SU-DHL-6 (cell line): Measurements from ENCODE around the gene OR1J2.

Experiments used
- H2AFZ ChIP-seq: fragments of 200-600 bp; sonication (generic); 2 replicates; pipeline ENCODE4 v1.6.1; 2014; ENCODE audit warnings: low read depth, mild to moderate bottlenecking, moderate library complexity, mixed read lengths, antibody characterized with exemption, low read length; ENCODE audit not compliant: severe bottlenecking
- H3F3A ChIP-seq: fragments of 200-600 bp; shearing (Covaris generic); 2 replicates; pipeline ENCODE4 v1.6.0; 2016; ENCODE audit warnings: antibody characterized with exemption, mild to moderate bottlenecking; ENCODE audit not compliant: insufficient read depth
- H3K27ac ChIP-seq: fragments of 200-600 bp; sonication (generic); 2 replicates; pipeline ENCODE4 v1.5.1; 2016; ENCODE audit warnings: low read depth, mild to moderate bottlenecking, low read length, moderate library complexity, mixed read lengths
- H3K27me3 ChIP-seq: fragments of 200-600 bp; sonication (generic), shearing (Covaris generic); 2 replicates; pipeline ENCODE4 v1.6.0; 2014; ENCODE audit warnings: mild to moderate bottlenecking, low read length
- H3K36me3 ChIP-seq: fragments of 200-600 bp; sonication (generic); 2 replicates; pipeline ENCODE4 v1.6.1; 2014; ENCODE audit warnings: mild to moderate bottlenecking, low read length, mixed read lengths
- H3K4me2 ChIP-seq: fragments of 300-600, 200-600 bp; shearing (Covaris generic), sonication (generic); 2 replicates; pipeline ENCODE4 v1.6.0; 2014; ENCODE audit warnings: low read length, low read depth, mild to moderate bottlenecking; ENCODE audit not compliant: poor library complexity, severe bottlenecking
- H3K4me3 ChIP-seq: fragments of 200-600 bp; sonication (generic); 2 replicates; pipeline ENCODE4 v1.5.1; 2014; ENCODE audit warnings: antibody characterized with exemption, low read length, mild to moderate bottlenecking, mixed read lengths; ENCODE audit not compliant: insufficient read depth, poor library complexity, severe bottlenecking
- H3K79me2 ChIP-seq: fragments of 200-600 bp; sonication (generic); 2 replicates; pipeline ENCODE4 v1.6.1; 2014; ENCODE audit warnings: mild to moderate bottlenecking, low read length, moderate library complexity; ENCODE audit not compliant: insufficient read depth
- H3K9ac ChIP-seq: fragments of 200-600 bp; sonication (generic); 2 replicates; pipeline ENCODE4 v1.7.0; 2014; ENCODE audit warnings: mild to moderate bottlenecking, low read length
- H3K9me2 ChIP-seq: fragments of 200-600 bp; sonication (generic); replicated peaks from 2 replicates; pipeline ENCODE4 v1.6.1; 2014; ENCODE audit warnings: low read length; ENCODE audit not compliant: insufficient read depth
- H3K9me3 ChIP-seq: fragments of 200-600 bp; sonication (generic); 2 replicates; pipeline ENCODE4 v1.6.1; 2014; ENCODE audit warnings: low read length, mixed read lengths; ENCODE audit not compliant: insufficient read depth
- H4K20me1 ChIP-seq: fragments of 200-600 bp; sonication (generic); 2 replicates; pipeline ENCODE4 v1.6.1; 2014; ENCODE audit warnings: low read depth, mild to moderate bottlenecking, antibody characterized with exemption, low read length, moderate library complexity, mixed read lengths
- CTCF ChIP-seq: fragments of 200-600 bp; sonication (generic); IDR thresholded peaks from one replicate; pipeline ENCODE4 v1.5.1; 2017; ENCODE audit warnings: antibody characterized with exemption, mild to moderate bottlenecking, low read length, moderate library complexity; ENCODE audit not compliant: insufficient read depth, poor library complexity, severe bottlenecking
- EZH2phosphoT487 ChIP-seq: fragments of 200-600 bp; sonication (generic), shearing (Covaris generic); conservative IDR thresholded peaks from 2 replicates; pipeline ENCODE4 v1.6.1; 2018; ENCODE audit warnings: mild to moderate bottlenecking, antibody characterized with exemption, low read length, moderate library complexity, mixed read lengths

OR1J2 gene

GRCh38 chr9:122475717-122476116, 34.9 kb upstream of the OR1J2 start:
- H3K79me2 ChIP-seq, result no peaks in the 10 kb centered on the region
- H3K27me3 ChIP-seq, result no peaks in the 10 kb centered on the region
- TF ChIP-seq EZH2phosphoT487 (no peak), CTCF (no peak)
- H2AFZ ChIP-seq, result no peak overlapping the region
- no peak overlapping the region for H3K4me3 ChIP-seq
- H3F3A ChIP-seq, result no peaks in the 10 kb centered on the region
- H3K4me2 ChIP-seq, result no peak overlapping the region
- no peak overlapping the region for H3K27ac ChIP-seq
- no peaks in the 10 kb centered on the region for H3K36me3 ChIP-seq
- H4K20me1 ChIP-seq, result no peaks in the 10 kb centered on the region
- H3K9me2 ChIP-seq, result no peaks in the 10 kb centered on the region
- no peaks in the 10 kb centered on the region for H3K9me3 ChIP-seq
- H3K9ac ChIP-seq, result no peak overlapping the region

- no peak overlapping the region for H2AFZ ChIP-seq
- H3K4me3 ChIP-seq, result no peak overlapping the region
- no peak overlapping the region for H3K27ac ChIP-seq
- no peaks in the 10 kb centered on the region for H3F3A ChIP-seq
- no peaks in the 10 kb centered on the region for H3K79me2 ChIP-seq
- H3K9me2 ChIP-seq, result no peaks in the 10 kb centered on the region
- no peaks in the 10 kb centered on the region for H3K36me3 ChIP-seq
- no peaks in the 10 kb centered on the region for H3K27me3 ChIP-seq
- H3K9me3 ChIP-seq, result no peaks in the 10 kb centered on the region
- no peak overlapping the region for H3K9ac ChIP-seq
- H3K4me2 ChIP-seq, result no peak overlapping the region
- TF ChIP-seq EZH2phosphoT487, result no peak
- no peaks in the 10 kb centered on the region for H4K20me1 ChIP-seq
Observed at GRCh38 chr9:122477346-122477745, 33.3 kb upstream of the OR1J2 start.

- H3K9me3 ChIP-seq, result no peaks in the 10 kb centered on the region
Observed at GRCh38 chr9:122477826-122478225, 32.8 kb upstream of the OR1J2 start, which contains the start of gene OR1J1. TSS of gene OR1J1 (minus strand) at chr9:122477926. CDS start at chr9:122477926, 0 bp downstream.

More at GRCh38 chr9:122477826-122478225, 32.8 kb upstream of the OR1J2 start, which contains the start of gene OR1J1:
- TF ChIP-seq EZH2phosphoT487 (no peak), CTCF (no peak)
- H3K27me3 ChIP-seq, result no peaks in the 10 kb centered on the region
- no peaks in the 10 kb centered on the region for H3K36me3 ChIP-seq
- H3F3A ChIP-seq, result no peaks in the 10 kb centered on the region
- no peaks in the 10 kb centered on the region for H4K20me1 ChIP-seq
- H3K4me2 ChIP-seq, result no peak within 1 kb of the TSS
- H3K79me2 ChIP-seq, result no peaks in the 10 kb centered on the region
- no peak within 1 kb of the TSS for H3K27ac ChIP-seq
- no peak within 1 kb of the TSS for H3K4me3 ChIP-seq
- H2AFZ ChIP-seq, result no peak within 1 kb of the TSS
- no peaks in the 10 kb centered on the region for H3K9me2 ChIP-seq
- no peak within 1 kb of the TSS for H3K9ac ChIP-seq
